GM19035 (cell line): Measurements from ENCODE around the gene GDNF.
"Not testable (repeated sequence)": the region's sequence is repeated elsewhere in the genome, so short reads cannot be mapped to it uniquely, and the experiment has no call there.

Source experiments
- ATAC-seq: cut with Tn5 transposase; IDR thresholded peaks from one replicate; pipeline ENCODE4 v1.9.1; 2021; ENCODE audit not compliant: unreplicated experiment

GDNF gene

GRCh38 chr5:37823433-37824152 is 16.2 kb downstream of the GDNF start:
- no peak for ATAC-seq

GRCh38 chr5:37816883-37817282 is 23.0 kb downstream of the GDNF start:
- no peak for ATAC-seq

- ATAC-seq = no peak
Observed at GRCh38 chr5:37816331-37816730, 23.5 kb downstream of the GDNF start.

- ATAC-seq = no peak
Observed at GRCh38 chr5:37815913-37816312, 23.9 kb downstream of the GDNF start.

- no peak for ATAC-seq
Observed at GRCh38 chr5:37814699-37815098, 25.1 kb downstream of the GDNF start.

- no peak for ATAC-seq
Observed at GRCh38 chr5:37812365-37812764, 27.5 kb downstream of the GDNF start.

GRCh38 chr5:37811866-37812265 is 28.0 kb downstream of the GDNF start:
- no peak for ATAC-seq

- ATAC-seq = no peak
Observed at GRCh38 chr5:37810311-37810710, 29.5 kb downstream of the GDNF start.

- ATAC-seq = no peak
Observed at GRCh38 chr5:37808945-37809344, 30.9 kb downstream of the GDNF start.

GRCh38 chr5:37807621-37808301 is 32.1 kb downstream of the GDNF start:
- no peak for ATAC-seq

GRCh38 chr5:37807015-37807414 is 32.8 kb downstream of the GDNF start:
- ATAC-seq = no peak

GRCh38 chr5:37806476-37806875 is 33.4 kb downstream of the GDNF start:
- no peak for ATAC-seq

GRCh38 chr5:37806016-37806415 is 33.8 kb downstream of the GDNF start:
- no peak for ATAC-seq

- ATAC-seq = no peak
Observed at GRCh38 chr5:37804401-37804800, 35.4 kb downstream of the GDNF start.

- ATAC-seq = no peak
Observed at GRCh38 chr5:37803487-37803886, 36.4 kb downstream of the GDNF start.

- no peak for ATAC-seq
Observed at GRCh38 chr5:37801521-37801920, 38.3 kb downstream of the GDNF start.

GRCh38 chr5:37799865-37800421 is 39.9 kb downstream of the GDNF start:
- no peak for ATAC-seq

GRCh38 chr5:37796435-37796834 is 43.4 kb downstream of the GDNF start:
- not testable (repeated sequence) for ATAC-seq

- not testable (repeated sequence) for ATAC-seq
Observed at GRCh38 chr5:37795292-37795691, 44.5 kb downstream of the GDNF start.

- ATAC-seq = no peak
Observed at GRCh38 chr5:37792975-37793631, 46.7 kb downstream of the GDNF start.

GRCh38 chr5:37791321-37791720 is 48.5 kb downstream of the GDNF start:
- ATAC-seq = no peak

- no peak for ATAC-seq
Observed at GRCh38 chr5:37789991-37790390, 49.9 kb downstream of the GDNF start.
